HG02759 (cell line): ENCODE data around the gene GLI2.

ENCODE experiments used
- ATAC-seq: cut with Tn5 transposase; IDR thresholded peaks from one replicate; pipeline ENCODE4 v1.9.1; 2021; ENCODE audit warnings: mild to moderate bottlenecking, moderate library complexity; ENCODE audit not compliant: unreplicated experiment

GLI2 gene

DNA sequence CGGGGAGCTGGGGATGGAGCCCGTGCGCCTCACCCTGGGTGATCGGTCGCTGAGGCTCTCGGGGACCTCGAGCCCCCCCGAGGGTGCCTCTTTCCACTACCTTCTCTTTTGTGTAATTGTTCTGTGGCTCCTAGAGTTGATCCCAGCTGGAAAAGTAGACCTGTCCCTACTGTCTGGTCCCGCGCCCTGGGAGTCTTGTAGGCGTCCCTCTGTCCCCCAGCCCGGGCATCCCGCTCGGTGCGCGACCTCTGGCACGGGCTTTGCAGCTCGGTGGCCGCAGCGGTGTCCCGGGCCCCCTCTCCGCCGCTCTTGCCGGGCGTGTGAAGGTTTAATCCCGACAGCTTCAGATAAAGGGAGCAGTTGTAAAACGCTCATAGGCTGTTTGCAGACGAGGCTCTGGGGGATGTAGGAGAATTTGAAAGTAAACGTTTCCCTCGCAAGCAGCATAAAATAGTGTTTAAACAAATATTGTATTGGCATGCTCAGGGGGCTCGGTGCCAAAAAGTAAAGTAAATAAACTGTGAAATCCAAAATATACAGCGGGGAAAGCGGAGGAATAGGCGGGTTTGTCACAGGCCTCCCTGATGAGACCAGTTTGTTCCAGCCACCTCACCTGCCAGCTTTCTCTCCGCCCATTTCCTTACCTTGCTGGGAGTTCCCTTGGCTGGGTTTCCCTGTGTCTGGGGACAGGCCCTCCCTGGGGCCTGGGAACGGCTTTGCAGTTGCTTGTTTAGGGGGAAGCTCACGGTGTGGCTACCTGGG is 1.9 kb downstream of the GLI2 start:
- ATAC-seq = no peak

DNA sequence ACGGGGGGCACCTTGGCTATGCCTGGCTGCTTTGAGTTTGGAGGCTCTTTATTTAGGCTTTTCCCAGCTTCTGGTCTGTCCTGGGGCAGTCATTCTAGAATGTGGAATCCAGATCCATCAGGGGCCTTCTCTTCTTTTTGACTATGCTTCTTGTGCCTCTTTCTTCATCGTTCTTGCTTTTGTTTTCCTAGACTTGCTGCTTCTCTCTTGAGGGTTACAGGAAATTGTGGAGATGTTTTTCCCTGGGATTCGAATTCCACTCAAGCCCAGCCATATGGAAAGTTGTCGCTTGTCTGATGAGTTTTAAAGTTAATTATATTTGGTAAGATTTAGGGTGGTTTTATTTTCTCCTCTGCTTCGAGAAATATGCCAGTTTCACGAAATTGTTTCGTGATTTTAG is 2.4 kb downstream of the GLI2 start:
- no peak for ATAC-seq

GRCh38 chr2:120738786-120739437 is 3.2 kb downstream of the GLI2 start:
- ATAC-seq = no peak

DNA sequence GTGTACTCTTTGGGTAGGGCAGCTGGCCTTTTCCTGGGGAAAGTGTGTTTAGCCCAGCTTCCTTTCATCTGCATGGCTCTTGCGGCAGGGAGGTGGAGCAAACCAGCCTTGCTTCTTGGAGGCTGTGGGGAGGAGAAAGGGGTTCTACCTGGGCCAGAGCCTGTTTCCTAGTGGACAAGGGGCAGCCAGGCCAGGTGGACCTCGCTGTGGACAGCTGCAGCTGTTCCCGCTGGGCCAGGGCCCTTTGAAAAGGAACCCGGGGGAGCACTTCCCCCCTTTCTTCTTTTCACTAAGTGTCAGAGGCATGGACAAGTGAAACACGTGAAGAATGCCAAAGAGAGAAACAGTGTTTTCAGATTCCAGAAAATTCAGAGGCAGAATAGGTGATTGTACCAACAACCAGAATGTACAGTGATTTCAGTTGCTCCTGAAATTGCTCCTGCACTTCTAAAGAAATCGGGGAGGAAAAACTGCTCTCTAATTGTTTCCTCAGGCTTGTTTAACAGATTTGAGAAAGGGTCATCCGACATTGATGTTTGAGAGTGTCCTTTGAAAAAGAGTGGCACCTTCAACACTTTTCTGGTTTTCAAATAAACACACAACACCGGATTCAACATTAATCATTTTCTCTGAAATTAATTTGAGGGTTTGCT is 3.9 kb downstream of the GLI2 start:
- no peak for ATAC-seq

GRCh38 chr2:120740375-120740764 is 4.7 kb downstream of the GLI2 start:
- ATAC-seq = no peak

- ATAC-seq = no peak
These were observed 5.3 kb downstream of the GLI2 start for GRCh38 chr2:120740765-120741524.

DNA sequence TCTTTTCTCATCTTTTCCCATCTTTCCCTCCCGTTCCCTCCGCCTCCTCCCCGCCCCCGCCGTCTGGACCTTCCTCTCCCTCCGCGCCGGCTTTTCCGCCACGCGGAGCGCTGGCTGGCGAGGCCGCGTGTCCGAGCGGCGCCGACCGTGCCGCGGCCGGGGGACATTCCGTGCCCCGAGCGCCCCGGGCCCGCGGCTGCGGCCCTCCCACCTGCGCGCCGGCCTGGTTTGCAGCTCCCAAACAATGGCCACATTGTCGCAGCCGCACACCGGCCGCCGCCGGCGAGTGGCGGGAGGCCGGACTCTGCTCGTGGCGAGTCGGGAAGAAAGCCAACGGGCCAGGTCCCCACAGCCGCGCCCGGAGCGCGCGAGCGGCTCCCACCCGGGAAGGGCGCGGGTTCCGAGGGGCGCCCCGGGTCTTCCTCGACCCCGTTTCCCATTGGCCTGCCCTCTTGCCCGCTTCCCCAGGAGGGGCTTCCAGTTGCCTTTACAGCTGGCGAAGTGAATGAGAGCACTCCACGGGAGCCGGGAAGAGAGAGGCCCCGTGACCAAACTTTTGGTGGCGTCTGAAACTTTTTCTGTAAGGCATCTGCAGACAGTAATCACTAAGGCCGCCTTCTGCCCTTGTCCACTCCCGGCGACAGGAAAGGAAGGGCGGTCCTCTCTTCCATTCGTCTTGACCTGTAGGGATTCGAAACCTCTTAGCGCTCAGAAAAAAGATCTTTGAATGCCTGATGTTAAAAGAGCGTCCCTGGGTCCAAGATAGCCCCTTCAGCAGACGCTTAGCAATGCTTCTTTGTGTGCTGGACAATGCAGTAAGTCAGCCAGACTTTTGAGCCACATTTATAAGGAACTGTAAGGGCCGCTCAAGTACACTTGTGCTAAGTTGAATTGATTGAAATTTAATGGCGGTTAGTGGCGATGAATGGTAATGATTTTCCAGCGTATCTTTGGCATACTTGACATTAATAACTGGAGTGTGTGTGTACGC is 6.2 kb downstream of the GLI2 start:
- no peak for ATAC-seq

DNA sequence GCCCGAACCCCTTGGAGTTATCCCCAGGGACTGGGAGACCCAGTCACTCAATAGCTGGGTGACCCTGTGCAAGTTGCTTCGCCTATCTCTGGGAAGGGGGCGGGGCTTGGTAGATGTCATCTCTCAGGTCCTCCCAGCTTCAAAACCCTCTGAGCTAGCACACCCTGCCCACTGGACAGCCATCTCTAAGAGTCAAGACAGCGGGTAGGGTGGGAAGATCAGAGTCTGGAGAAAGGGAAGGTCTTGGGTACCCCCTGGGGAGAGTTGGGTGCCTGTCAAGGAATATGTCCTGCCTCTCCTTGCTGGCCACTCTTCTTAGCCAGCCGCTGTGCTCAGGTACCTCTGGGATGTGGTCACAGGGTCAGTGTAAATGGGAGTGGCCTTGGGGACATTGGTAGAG is 8.0 kb downstream of the GLI2 start:
- no peak for ATAC-seq

DNA sequence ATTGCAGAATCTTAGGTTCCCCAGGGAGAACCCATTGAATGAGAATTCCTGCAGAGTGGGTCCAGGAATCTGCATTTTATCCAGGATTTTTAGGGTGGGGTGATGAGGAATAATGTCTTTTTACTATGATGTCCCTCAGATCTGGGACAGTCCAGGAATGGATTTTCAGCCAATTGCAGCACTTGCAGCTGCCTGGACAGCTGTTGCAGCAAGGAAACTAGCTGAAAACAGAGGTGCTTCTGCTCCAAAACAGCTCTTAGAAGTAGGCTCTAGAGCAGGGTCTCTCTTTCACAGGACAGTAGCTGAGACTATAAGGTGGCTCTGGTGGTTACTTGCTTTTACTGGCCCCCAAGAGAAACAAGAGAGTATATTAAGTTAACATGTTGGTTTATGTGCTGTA is 9.1 kb downstream of the GLI2 start:
- ATAC-seq = no peak

DNA sequence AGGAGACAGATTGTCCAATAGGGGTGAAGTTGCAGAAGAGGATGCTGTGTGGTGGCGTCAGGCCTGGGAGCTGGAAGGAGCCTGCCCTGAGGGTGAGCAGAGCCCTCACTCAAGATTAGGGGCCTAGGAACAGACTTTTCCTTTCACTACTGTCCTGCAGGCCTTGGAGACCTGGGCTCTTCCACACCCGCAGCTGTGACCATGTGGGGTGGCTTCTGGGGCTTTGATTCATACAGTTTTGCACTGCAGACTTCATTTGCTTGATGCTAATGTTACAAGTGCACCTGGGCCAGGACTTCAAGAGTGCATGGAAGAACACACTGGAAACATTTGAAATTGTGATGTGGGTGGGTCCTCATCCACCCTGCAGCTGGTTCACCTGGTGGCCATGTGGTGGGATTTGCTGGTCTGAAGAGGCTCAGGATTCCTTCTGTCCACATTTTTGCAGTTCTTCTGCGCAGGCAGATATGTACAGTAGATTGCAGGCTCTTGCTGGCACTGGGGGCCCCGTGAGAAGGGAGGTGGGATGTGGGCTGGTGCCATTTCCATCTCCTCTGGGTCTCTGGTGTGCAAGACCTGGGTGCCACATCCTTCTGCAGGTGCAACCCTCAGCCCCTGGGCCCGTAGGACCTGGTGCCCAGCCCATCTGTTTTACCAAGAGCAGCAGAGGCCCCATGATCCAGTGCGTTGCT is 9.9 kb downstream of the GLI2 start:
- ATAC-seq = no peak

GRCh38 chr2:120746144-120746543 is 10.5 kb downstream of the GLI2 start:
- ATAC-seq = no peak

DNA sequence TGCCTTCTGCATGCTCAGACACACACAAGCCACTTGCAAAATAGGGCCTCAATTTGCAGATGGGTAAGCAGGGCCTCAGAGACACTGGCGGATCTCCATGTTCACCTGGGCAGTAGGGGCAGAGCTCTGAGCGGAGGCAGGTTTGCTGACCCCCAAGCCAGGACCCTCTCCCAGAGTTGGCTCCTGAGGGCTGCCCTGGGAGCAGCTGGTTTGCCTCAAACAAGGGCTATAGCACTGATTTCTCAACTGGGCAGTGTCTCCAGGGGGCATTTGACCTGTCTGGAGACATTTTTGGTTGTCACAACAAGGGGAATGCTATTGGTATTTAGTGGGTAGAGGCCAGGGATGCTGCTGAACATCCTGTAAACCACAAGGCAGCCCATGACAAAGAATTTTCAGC is 11.6 kb downstream of the GLI2 start:
- no peak for ATAC-seq

- ATAC-seq = no peak
These were observed 12.0 kb downstream of the GLI2 start for GRCh38 chr2:120747706-120748105.

GRCh38 chr2:120748310-120748709 is 12.6 kb downstream of the GLI2 start:
- no peak for ATAC-seq

DNA sequence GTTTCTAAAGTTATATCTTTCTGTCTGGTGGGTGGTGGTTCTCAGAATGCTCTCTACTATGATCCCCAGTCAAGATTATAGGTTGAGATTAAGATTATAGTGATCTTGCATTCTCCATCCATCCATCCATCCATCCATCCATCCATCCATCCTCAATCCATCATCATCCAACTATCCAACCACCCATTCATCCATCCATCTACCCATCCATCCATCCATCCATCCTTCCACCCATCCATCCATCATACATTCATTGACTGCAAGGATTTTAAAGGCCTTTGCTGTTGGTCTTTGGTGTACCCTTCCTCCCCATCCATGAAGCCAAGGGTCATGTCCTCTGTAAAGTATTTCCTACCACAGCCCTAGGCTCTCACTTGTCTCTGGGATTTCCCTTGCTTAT is 13.1 kb downstream of the GLI2 start:
- no peak for ATAC-seq

- no peak for ATAC-seq
These were observed 14.1 kb downstream of the GLI2 start for GRCh38 chr2:120749506-120750431.

- no peak for ATAC-seq
These were observed 15.0 kb downstream of the GLI2 start for GRCh38 chr2:120750488-120751210.

GRCh38 chr2:120751553-120751952 is 15.9 kb downstream of the GLI2 start:
- no peak for ATAC-seq
